Motor neuron (in vitro differentiated cells): ENCODE measurements around the gene APOE. TPM values are rescaled to one million over a fixed set of nuclear protein-coding genes. Genes with fewer than 3 reads are reported as not detected.
"Not testable (repeated sequence)": the region's sequence is repeated elsewhere in the genome, so short reads cannot be mapped to it uniquely, and the experiment has no call there.

Source experiments
- ATAC-seq, 8 experiments: fragments of 200-7000 bp; cut with Tn5 transposase; replicated peaks in 6 of 8; 2 replicates each; pipeline ENCODE4 v1.8.0; 2021; ENCODE audit warnings: mild to moderate bottlenecking in 8 of 8, moderate library complexity in 8 of 8
- H3K27ac ChIP-seq, 2 donors: fragments of 250-450 bp; sonication (Bioruptor Pico); 2 replicates each; pipeline ENCODE4 v1.9.0; 2021; ENCODE audit warnings: antibody characterized with exemption in 2 of 2, mild to moderate bottlenecking in 2 of 2, moderate library complexity in 1 of 2
- H3K4me1 ChIP-seq, 2 donors: fragments of 250-450 bp; sonication (Bioruptor Pico); replicated peaks in 1 of 2; 2 replicates each; pipeline ENCODE4 v1.6.1; 2021; ENCODE audit warnings: antibody characterized with exemption in 2 of 2, mild to moderate bottlenecking in 2 of 2, moderate library complexity in 1 of 2
- H3K4me3 ChIP-seq, 5 donors: fragments of 250-450 bp; sonication (Bioruptor Pico); 2 replicates each; pipeline ENCODE4 v1.9.0; 2021; ENCODE audit warnings: antibody characterized with exemption in 5 of 5, mild to moderate bottlenecking in 5 of 5, moderate library complexity in 4 of 5
- WGBS, 10 experiments: fragments of 450-650 bp; shearing (Covaris generic); methylation state at CpG; one replicate each; pipeline ENCODE4 v1.0.0; 2022; 5-methylcytosine and 5-hydroxymethylcytosine counted together
- in situ Hi-C, 9 experiments: fragments of 400-800 bp; cut with MboI; loops; one replicate each; pipeline ENCODE4 v1.15.0; 2021; ENCODE audit warnings: low sequenced_read_pairs in 9 of 9, low pct_unique_long_range_greater_than_20kb in 2 of 9; ENCODE audit not compliant: unreplicated experiment in 9 of 9
- total RNA-seq, 8 experiments: library from RNA; unstranded; fragments of 300-600 nt; gene quantifications; 2 replicates each; pipeline versions ENCODE4 v1.2.3 to v1.2.4, GENCODE V29; 2022

The APOE gene
- total RNA-seq, 8 experiments from 2014 or later: 4.6 to 248 (median 30.2) TPM

GRCh38 chr19:44904426-44904994 is 1.1 kb upstream of the APOE start:
- peaks cover 0 to 12% of the 10 kb centered on the region in 2 donors for H3K4me1 ChIP-seq
- no peak overlapping the region for H3K4me3 ChIP-seq
- no peak for ATAC-seq
- WGBS, 10 experiments: 0 to 96% (median 62%) methylated on average over 1 to 10 of the region's 12 CpGs; no CpG with 5 or more reads in 4 of the 10 experiments
- in situ Hi-C loops: no loop called here
- H3K27ac ChIP-seq: no peak overlapping the region

- WGBS, 10 experiments: 0 to 100% (median 90%) methylated on average over 1 to 9 of the region's 12 CpGs; no CpG with 5 or more reads in 4 of the 10 experiments
- in situ Hi-C loops: no loop called here
- no peak overlapping the region for H3K27ac ChIP-seq
- H3K4me3 ChIP-seq: no peak overlapping the region
- H3K4me1 ChIP-seq: peaks cover 0 to 12% of the 10 kb centered on the region in 2 donors
- ATAC-seq: no peak
These were observed 2.0 kb downstream of the APOE start for GRCh38 chr19:44907613-44908012.

- in situ Hi-C loops: no loop called here
- ATAC-seq: no peak
- Histone ChIP-seq H3K4me1 (peaks cover 0 to 12% of the 10 kb centered on the region in 2 donors), H3K4me3 (no peak overlapping the region), H3K27ac (no peak overlapping the region)
- WGBS, 10 experiments: 0 to 100% (median 63%) methylated on average over 1 to 10 of the region's 46 CpGs; no CpG with 5 or more reads in 6 of the 10 experiments
These were observed 2.7 kb downstream of the APOE start for GRCh38 chr19:44908074-44908835.

- 80 to 98% methylated on average over 2 to 7 of the region's 44 CpGs; no CpG with 5 or more reads in 8 of the 10 experiments for WGBS, 10 experiments
- in situ Hi-C loops: no loop called here
- Histone ChIP-seq H3K4me3 (no peak overlapping the region), H3K27ac (no peak overlapping the region), H3K4me1 (peaks cover 2 to 13% of the 10 kb centered on the region in 2 donors)
- ATAC-seq: no peak
These were observed 3.3 kb downstream of the APOE start for GRCh38 chr19:44908836-44909261.

GRCh38 chr19:44909775-44910174 is 4.2 kb downstream of the APOE start:
- Histone ChIP-seq H3K27ac (no peak overlapping the region), H3K4me1 (peaks cover 10 to 18% of the 10 kb centered on the region in 2 donors), H3K4me3 (no peak overlapping the region)
- ATAC-seq: no peak
- 100% methylated on average over 1 of the region's 5 CpGs; no CpG with 5 or more reads in 9 of the 10 experiments for WGBS, 10 experiments
- in situ Hi-C loops: no loop called here

GRCh38 chr19:44911896-44912295 is 6.3 kb downstream of the APOE start:
- 83 to 100% (median 100%) methylated on average over 1 to 6 of the region's 6 CpGs; no CpG with 5 or more reads in 5 of the 10 experiments for WGBS, 10 experiments
- H3K27ac ChIP-seq, ATAC-seq, H3K4me3 ChIP-seq, in situ Hi-C loops, H3K4me1 ChIP-seq: not testable (repeated sequence)

GRCh38 chr19:44912854-44913253 is 7.3 kb downstream of the APOE start:
- WGBS, 10 experiments: 44% methylated on average over 3 of the region's 6 CpGs; no CpG with 5 or more reads in 9 of the 10 experiments
- Histone ChIP-seq H3K27ac (no peak overlapping the region), H3K4me3 (no peak overlapping the region), H3K4me1 (peaks cover 6 to 10% of the 10 kb centered on the region in 2 donors)
- no peak for ATAC-seq
- in situ Hi-C loops: no loop called here

- ATAC-seq, in situ Hi-C loops, H3K27ac ChIP-seq, H3K4me1 ChIP-seq: not testable (repeated sequence)
- WGBS, 10 experiments: 32 to 93% (median 60%) methylated on average over 2 to 13 of the region's 23 CpGs
- H3K4me3 ChIP-seq: peak overlapping the region in 3 of 5 donors; percentile 29 to 48 (median 35)
These were observed 8.2 kb downstream of the APOE start for GRCh38 chr19:44913512-44914432.

GRCh38 chr19:44914433-44915206 is 9.0 kb downstream of the APOE start, which contains the start of gene APOC1:
Gene APOC1 (plus strand): TSS chr19:44914608. CDS start chr19:44914892, 284 bp downstream.
- H3K4me1 ChIP-seq, in situ Hi-C loops: not testable (repeated sequence)
- Histone ChIP-seq H3K4me3 (peak within 1 kb of the TSS; percentile 29 to 48 (median 37)), H3K27ac (peak within 1 kb of the TSS; percentile 13 to 50)
- WGBS, 10 experiments: 0 to 14% methylated on average over 3 to 4 of the region's 28 CpGs; no CpG with 5 or more reads in 8 of the 10 experiments
- peak; percentile 89 to 96 (median 94) for ATAC-seq

- WGBS, 10 experiments: 50 to 100% (median 73%) methylated on average over 1 to 5 of the region's 8 CpGs; no CpG with 5 or more reads in 5 of the 10 experiments
- no peak overlapping the region for H3K4me3 ChIP-seq
- in situ Hi-C loops: no loop called here
- no peak for ATAC-seq
- peaks cover 0 to 3% of the 10 kb centered on the region in 2 donors for H3K4me1 ChIP-seq
- no peak overlapping the region for H3K27ac ChIP-seq
These were observed 18.7 kb downstream of the APOE start for GRCh38 chr19:44924243-44924725.

GRCh38 chr19:44925114-44925891 is 19.7 kb downstream of the APOE start:
- peaks cover 0 to 3% of the 10 kb centered on the region in 2 donors for H3K4me1 ChIP-seq
- ATAC-seq: peak in 1 of 8 experiments; percentile 23
- WGBS, 10 experiments: 40 to 84% (median 67%) methylated on average over 1 to 7 of the region's 8 CpGs; no CpG with 5 or more reads in 6 of the 10 experiments
- no peak overlapping the region for H3K27ac ChIP-seq
- no peak overlapping the region for H3K4me3 ChIP-seq
- in situ Hi-C loops: no loop called here
